Putamen (tissue), 1 donor: ENCODE measurements around the gene RAB26.

ENCODE experiments used
- DNase-seq: peaks from one replicate; pipeline ENCODE4 v3.0.0-alpha.2; 2016; ENCODE audit warnings: low spot score

RAB26 gene

DNA sequence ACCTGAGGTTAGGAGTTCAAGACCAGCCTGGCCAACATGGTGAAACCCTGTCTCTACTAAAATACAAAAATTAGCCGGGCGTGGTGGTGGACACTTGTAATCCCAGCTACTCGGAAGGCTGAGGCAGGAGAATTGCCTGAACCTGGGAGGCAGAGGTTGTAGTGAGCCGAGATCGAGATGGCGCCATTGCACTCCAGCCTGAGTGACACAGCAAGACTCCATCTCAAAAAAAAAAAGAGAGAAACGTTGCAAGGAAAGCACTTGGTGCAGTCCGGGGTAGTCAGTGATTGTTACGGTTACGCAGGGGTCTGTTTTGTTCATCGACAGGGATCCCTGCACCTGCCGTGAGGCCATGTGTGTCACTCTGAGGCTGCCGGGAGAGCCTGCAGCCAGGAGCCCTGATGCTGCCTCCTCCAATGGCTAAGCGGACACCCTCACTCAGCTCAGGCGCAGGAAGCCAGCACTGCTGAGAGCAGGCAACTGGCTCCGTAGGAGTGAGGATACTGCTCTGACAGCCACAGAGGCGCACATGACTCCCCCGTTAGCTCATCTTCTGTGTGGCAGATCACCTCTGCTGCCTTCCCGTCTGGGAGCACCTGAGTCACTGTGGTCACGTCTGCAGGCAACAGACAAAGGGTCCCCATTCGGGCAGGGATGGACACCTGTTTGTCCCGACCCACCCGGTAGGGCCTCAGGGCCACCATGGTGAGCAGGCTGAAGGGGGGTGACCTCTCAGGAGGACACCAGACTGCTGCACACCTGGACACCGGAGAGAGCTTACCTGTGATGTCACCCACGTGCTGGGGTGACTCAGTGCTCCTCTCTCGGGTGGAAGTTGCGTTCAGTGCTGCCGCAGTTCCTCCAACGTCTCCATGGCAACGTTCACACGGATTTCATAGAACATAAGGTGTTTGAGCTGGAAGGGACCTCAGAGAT lies 5.2 kb upstream of the RAB26 start:
- peak; percentile 86 for DNase-seq

DNA sequence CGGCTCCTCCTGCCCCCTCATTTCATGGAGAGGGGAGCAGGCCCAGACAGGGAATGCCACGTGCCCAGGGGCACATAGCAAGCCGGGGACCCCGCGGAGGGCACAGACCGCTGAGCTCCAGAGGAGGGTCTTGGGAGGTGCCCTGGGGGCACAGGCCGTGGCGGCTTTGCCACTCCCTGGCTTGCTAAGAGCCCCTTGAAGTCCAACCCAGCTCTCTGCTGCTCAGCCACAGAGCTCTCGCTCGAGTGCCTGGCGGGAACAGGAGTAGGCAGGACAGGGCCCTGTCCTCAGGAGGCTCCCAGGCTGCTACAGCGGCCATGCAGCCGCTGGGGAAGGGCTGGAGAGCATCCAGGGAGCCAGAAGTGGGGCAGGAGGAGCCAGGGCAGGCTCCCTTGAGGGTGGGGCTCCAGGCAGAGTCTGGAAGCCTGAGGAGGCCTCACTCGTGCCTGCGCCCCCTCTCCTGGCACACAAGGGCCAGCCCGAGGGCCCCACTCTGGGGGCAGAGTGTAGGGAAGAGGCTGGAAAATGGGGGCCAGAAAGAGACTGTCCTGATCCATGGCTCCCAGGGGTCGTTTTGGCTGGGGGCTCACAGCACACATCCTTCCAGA lies 4.4 kb upstream of the RAB26 start:
- no peak for DNase-seq

DNA sequence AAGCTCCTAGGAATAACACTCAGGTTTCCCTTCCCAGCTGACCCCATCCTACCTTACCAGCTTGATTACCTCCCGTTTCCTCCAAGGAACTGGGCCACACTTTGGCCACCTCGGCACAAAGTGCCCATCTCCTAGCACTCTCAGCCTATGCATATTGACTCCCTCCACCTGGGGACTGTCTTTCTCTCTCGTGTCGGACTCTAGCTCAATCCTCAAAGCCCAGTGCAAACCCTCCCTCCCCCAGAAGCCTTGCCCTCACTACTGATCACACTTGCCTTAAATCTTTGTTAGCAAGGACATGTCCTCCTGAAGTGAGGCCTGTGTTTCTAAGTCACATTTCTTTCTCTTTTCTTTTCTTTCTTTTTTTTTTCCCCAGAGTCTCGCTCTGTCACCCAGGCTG lies 2.6 kb upstream of the RAB26 start:
- no peak for DNase-seq

DNA sequence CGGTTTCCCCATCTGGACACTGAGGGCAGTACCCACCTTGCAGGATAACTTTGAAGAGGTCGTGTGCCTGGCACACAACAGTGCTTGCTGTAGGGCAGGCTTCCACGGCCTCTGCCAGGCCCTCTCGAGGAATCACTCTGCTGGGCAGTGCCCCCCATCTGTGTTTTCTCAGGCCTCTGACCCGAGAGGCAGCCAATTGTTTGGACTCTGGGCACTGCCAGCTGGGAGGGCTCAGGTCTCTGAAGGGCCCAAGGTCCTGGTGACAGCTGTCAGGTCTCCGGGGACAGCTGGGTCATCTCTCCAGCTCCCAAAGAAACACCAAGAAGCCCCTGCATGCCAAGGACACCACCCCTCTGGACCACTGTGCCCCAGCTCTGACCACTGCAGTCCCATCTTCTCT lies 1.0 kb upstream of the RAB26 start:
- DNase-seq: no peak

DNA sequence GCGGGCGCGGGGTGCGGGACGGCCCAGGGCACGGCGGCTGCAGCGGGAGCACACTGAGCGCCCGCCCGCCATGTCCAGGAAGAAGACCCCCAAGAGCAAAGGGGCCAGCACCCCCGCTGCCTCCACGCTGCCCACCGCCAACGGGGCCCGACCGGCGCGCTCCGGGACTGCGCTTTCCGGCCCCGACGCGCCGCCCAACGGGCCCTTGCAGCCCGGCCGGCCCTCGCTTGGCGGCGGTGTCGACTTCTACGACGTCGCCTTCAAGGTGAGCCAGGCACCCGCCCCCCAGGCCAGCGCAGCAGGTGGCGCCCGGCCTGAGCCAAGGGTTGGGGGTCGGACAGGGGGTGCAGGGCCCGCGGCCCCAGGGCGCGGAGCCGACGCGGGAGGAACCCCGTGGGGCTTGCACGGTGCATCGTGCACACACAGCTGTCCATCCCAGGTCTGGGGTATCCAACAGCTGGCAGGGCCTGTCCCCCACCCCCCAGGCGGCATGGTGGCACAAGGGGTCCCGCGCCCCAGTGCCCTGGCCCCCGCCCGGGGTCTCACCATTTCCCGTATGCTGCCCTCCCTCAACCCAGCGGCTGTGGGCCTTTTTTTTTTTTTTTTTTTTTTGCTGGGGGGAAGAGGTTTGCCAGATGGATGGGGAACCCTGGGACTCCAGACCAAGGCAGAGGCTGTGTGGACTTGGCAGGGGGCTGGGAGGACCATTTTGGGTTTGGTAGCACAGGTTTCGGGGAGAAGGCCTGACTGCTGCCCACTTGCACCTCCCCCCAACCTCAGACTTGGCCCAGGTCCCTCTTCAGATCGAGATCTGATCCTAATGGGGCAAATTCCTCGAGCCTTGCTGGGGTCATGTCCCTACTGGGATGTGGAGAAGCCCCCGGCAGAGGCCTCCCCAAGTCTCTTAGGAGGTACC lies 547 bp downstream of the RAB26 start:
- DNase-seq: no peak

DNA sequence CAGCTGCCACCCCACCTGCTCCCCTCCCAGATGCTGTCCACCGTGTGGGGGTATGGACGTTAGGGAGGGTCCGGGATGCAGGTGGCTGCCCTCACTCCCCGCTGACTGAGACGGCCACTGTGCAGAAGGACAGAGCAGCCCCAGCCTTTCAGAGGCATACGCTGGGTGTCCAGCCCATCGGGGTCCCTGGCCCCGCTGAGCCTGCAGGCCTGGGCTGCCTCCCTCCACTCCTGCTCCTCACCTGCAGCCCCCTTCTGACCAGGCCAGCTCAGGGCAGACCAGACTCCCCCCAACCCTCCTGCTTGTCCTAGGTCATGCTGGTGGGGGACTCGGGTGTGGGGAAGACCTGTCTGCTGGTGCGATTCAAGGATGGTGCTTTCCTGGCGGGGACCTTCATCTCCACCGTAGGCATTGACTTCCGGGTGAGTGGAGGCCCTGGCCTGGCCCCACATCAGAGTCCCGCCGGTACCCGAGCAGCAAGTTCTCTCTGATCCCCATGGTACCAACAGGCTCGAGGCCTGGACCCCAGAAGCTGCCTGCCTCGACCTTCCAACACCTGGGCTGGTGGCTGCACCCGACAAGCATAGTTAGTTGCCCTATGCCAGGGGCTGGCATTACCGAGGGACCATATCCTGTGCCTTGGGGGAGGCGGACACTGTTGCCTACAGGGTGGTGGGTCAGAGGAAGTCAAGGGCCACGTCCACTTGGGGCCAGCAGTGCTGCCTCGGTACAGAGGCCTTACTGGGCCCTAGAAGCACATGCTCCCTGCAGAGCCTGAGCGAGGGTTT lies 1.4 kb downstream of the RAB26 start:
- no peak for DNase-seq

DNA sequence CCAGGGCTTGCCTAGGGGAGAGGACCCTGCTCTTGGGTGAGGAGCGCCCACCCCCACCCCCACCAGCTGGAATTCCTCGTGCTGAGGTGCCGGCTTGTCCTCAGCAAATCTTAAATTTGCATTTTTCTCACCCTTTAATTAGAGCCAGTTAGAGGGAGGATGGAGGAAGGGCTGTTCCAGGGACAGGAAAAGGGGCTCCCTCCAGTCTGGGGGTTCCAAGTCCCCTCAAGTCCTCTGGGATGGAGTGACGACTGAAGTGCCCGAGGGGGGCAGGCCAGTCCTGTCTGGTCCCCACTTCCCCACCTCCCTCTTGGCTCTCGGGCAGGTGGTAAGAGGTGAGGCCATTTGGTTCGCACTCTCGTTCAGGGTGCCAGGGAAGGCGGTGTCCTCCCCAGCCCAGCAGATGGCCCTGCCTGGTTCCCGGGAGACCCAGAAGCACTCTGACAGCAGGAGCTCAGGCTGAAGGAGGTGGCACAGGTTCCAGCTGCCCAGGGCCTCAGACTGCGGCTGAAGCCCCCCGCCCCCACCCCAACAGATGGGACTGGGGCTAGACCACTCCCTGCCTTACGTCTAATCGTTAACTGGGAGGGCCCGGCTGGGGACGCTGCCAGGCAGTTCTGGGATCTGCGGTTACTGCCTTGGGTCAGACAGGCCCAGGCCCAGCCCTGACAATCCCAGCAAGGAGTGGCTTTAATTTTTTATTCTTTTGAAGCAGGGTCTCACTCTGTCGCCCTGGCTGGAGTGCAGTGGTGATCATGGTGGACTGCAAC lies 2.2 kb downstream of the RAB26 start:
- DNase-seq: no peak

DNA sequence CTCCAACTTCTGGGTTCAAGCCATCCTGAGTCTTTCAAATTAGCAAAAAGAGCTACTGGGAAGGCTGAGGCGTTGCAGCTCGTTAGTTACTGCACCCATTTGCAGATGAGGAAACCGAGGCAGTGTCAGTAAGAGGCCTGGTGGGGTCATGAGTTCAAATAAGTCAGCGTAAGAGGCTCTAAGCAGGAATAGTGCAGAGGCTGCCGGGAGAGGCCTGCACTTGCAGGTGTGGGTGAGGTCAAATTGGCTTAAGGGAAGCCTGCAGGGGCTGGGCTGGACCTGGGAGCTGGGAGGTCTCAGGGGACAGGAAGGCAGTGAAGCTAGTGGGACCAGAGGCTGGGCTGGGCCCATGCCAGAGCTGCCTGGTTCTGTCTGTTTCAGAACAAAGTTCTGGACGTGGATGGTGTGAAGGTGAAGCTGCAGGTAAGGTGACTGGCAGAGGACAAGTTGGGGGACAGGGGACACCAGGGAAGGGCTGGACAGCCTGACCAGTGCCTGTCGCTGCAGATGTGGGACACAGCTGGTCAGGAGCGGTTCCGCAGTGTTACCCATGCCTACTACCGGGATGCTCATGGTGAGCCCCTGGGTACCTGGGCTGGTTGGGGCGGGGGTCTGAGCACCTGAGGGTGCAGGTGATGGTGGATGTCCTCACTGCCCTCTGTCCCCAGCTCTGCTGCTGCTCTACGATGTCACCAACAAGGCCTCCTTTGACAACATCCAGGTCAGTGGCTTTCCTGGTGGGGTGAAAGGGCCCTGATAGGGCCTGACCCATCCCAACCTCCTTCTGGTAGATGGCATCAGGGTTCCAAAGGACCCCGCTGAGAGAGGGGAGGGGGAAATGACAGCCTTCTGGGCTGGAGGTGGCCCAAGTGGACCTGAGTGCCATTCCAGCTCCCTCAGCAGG lies 3.0 kb downstream of the RAB26 start:
- DNase-seq: no peak

DNA sequence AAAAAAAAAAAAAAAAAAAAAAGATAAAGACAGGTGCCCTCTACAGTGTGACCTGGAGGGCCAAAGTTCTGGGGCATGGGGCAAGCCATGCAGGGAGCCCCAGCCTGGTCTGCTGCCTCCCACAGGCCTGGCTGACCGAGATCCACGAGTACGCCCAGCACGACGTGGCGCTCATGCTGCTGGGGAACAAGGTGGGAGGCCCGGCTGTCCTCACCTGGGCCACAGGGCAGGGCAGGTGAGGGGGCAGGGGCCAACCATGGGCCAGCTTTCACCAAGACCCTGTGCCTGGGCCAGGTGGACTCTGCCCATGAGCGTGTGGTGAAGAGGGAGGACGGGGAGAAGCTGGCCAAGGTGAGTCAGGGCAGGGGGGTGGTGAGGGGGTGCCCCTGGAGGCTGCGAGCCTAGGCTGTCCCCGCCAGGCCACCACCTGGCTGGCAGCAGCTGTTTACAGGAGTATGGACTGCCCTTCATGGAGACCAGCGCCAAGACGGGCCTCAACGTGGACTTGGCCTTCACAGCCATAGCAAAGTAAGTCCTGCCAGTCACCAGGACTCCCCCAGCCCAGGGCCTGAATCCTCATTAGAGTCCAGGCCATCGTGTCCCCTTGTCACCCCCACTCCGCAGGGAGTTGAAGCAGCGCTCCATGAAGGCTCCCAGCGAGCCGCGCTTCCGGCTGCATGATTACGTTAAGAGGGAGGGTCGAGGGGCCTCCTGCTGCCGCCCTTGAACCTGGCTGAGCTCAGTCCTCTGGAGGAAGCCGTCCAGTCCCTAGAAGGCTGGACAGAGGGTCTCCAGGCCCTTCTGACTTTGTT lies 4.5 kb downstream of the RAB26 start:
- DNase-seq: no peak

DNA sequence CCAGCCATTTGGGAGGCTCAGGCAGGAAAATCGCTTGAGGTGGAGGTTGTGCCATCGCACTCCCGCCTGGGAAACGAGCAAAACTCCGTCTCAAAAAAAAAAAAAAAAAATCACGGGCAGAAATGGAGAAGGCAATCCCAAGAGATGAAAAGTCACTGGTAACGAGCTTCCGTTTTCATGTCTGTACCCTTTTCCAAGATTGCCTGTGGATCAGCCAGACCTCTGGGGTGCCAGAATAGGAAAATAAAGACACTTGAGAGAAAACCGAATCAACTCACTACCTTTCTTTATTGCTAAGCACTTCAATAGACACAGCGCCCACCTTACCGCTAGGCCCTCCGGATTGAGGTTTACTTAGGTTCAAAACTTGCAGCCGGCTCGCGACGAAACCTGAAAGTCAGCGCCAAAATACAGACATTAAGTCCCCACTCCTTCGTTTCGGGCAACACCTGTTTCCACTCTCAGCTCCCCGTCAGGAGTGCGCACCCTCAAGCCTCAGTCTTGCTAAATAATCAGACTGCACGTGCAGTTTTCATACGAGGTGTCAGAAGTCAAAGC lies 6.2 kb downstream of the RAB26 start:
- DNase-seq: no peak

DNA sequence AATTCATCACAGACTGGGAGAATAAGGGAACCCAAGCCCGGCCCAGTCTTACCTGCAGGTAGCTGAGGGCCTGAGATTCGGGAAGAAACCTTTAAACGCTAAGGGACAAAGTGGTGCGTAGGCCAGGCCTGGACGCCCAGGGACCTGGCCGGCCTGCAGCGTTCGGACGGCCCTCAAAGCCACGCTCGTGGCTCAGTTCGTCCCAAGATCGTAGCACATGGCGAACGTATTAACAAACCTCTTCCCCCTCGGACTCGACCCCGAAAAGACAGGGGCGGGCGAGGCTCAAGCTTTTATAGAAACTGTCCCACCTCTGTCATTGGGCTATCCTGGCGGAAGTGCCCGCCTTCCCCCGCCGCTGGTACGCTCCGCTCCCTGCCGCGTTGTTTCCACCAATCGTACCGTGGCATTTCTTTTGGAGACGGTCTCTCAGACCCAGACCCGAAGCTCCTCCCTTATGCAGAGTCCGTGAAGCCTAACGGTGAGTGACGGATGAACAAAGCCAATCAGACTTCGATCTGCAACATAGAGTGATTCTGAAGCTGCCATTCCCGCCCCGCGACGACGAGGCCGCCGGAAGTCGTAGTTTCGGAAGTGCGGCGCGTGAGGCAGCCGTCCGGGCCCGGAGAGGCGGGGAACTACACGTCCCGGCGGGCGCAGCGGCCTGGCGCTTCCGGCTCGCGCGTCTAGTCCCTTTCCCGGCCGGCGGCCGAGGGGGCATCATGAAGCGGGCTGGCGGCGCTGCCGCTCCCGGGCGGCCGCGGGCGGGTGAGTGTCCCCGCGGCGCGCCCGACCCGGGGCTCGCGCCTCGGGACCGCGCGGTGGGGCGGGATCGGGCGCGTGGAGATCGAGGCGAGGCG lies 6.9 kb downstream of the RAB26 start, which contains the start of gene TRAF7:
TRAF7 (plus strand) TSS at position 692 of the 860 bp plus-strand sequence. CDS start 8,139 bp downstream, outside the sequence.
- DNase-seq: peak; percentile 100

DNA sequence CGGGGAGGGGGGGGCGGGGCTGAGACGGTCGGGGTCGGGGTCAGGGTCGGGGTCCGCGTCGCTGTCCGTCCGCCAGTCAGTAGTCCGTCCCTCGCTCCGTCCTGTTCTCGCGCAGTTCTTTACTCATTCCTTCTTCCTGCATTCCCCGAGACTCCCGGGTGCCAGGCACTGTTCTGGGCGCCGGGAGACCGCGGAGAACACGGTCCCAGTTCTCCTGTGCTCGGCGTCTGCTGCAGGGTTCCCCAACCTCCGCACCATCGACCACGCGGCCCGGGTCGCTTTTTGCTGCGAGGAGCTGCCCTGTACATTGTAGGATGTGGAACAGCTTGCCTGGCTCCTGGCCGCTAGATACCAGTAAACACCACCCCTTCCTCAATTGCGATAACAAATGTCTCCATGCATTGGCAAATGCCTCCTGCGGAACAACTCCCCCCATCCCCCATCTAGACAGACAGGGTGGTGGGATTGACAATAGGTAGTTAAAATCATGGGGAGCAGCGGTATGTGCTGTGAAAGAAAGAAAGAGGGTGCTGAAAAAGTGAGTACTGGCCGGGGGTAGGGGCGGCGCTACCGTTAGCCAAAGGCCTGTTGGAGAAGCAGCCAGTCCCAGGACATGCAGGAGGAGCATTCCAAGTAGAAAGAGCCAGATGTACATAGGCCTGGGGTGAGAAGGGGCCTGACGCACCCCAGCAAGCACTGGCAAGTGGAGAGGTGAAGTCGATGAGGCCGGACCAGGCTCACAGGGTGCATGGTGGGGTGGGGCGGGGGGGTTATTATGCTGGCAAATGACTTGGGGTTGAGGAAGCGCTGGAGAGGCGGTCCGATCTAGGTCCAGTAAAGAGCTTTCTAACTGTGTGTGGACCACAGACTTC lies 7.8 kb downstream of the RAB26 start:
- no peak for DNase-seq

DNA sequence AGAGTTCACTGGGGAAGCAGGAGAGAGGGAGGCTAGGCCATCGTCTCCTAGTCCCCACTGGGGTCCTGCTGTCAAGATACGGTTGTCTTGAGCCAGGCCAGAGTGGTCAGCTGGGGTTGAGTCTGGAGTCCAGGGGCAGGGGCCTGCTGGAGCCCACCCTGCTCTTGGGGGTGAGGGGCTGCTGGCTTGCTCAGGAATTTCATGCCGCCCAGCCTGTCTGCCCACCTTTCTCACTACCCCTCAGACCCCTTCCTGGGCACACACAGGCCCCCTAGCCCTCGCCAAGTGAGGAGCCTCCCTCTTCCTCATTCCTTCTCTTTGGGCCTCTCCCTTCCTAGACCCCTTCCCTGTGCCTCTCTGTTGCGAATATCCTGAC lies 8.4 kb downstream of the RAB26 start:
- no peak for DNase-seq

DNA sequence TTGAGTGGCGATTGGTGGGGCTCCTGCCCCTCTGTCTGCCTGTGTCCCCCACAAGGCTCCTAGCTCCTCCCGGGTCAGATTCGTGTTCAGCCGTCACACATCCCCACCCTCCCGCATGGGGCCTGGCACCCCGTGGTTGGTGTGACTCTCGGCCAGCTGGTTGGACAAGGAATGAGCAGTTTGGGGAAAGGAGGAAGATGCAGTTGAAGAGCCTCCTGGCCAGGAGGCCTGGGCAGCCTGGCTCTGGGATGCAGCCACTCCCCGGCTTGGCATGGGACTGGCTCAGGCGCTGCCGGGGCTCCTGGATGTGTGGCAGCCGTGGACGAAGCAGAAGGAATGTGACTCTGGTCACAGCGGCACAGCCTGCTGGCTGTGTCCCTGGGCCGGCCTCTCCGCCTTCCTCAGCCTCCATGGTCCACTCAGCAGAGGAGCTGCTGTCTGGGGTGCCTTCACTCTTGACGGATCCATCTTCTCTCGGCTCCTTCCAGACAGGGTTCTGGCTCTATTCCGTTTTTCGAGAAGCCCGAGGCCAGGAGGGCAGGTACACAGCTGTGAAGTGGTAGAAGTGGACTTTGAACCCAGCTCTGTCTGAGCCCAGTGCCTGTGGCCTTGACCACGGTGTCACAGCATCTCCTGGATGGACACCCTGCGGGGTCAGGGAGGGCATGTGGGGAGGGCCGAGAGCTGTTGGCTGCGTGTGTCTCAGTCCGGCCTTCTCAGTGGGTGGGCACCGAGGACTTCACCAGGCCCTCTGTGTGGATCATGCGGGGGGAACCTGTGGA lies 9.2 kb downstream of the RAB26 start:
- DNase-seq: no peak

DNA sequence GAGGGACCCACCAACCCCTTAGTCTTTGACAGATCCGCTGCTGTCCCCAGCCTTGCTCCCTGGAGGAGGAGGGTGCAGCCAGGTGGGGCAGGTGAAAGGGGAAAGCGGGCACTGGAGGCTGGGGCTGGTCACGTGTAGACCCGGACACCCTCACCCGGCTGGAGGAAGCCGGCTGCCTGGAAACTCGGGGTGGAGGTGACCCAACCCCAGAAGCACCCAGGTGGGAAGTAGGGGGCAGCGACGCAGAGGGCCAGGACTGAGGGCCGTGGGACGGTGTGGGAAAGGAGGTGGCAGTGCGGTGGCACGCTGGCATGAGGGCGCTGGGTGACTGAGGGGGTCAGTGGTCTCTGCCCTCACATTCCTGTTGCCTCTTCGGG lies 9.8 kb downstream of the RAB26 start:
- no peak for DNase-seq
